ENCODE measurements around the gene P4HB.

DNA sequence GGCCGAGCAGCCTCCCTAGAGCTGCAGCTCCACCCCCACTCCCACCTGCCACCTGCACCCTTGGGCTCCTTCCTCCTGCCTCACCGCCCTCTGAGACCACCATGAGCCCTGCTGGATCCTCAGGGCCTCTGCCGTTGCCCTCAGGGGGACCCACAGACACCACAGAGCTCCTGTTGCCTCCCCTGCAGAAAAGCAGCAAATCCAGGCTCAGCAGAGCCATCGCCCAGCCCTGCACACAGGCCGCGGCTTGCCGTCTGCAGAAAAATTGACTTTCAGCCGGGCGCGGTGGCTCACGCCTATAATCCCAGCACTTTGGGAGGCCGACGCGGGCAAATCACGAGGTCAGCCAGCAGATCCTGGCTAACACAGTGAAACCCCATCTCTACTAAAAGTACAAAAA is 18.5 kb downstream of the P4HB start:
- TF ChIP-seq, protein P1, sequence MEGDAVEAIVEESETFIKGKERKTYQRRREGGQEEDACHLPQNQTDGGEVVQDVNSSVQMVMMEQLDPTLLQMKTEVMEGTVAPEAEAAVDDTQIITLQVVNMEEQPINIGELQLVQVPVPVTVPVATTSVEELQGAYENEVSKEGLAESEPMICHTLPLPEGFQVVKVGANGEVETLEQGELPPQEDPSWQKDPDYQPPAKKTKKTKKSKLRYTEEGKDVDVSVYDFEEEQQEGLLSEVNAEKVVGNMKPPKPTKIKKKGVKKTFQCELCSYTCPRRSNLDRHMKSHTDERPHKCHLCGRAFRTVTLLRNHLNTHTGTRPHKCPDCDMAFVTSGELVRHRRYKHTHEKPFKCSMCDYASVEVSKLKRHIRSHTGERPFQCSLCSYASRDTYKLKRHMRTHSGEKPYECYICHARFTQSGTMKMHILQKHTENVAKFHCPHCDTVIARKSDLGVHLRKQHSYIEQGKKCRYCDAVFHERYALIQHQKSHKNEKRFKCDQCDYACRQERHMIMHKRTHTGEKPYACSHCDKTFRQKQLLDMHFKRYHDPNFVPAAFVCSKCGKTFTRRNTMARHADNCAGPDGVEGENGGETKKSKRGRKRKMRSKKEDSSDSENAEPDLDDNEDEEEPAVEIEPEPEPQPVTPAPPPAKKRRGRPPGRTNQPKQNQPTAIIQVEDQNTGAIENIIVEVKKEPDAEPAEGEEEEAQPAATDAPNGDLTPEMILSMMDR (IDR thresholded peaks at IDR 0.05): no peak
- TF ChIP-seq REST (IDR thresholded peaks at IDR 0.05; ENCODE audit: insufficient read depth in 1 of 2, low read depth in 2 of 2, low read length in 1 of 2): no peak
- TF ChIP-seq POLR2AphosphoS5 (IDR thresholded peaks at IDR 0.05; ENCODE audit: low read depth, low read length): no peak; the same call in 1 of the 2 replicates
- TF ChIP-seq SIN3A (IDR thresholded peaks at IDR 0.05; ENCODE audit: borderline replicate concordance, insufficient read depth, low read depth, low read length): no peak
- no peak for TF ChIP-seq TCF7L2 (IDR thresholded peaks at IDR 0.05; ENCODE audit: low read depth, low read length)
